NCI-H1048 (cell line): Measurements from ENCODE around the gene VPS36.
A peak's percentile ranks its signal among the peaks of the same experiment; 100 is the strongest.
"Not testable (repeated sequence)": the region's sequence is repeated elsewhere in the genome, so short reads cannot be mapped to it uniquely, and the experiment has no call there.

Experiments used
- DNase-seq: peaks from one replicate; lab custom pipeline; 2025; lab: John Stamatoyannopoulos, UW

The VPS36 gene

GRCh38 chr13:52450012-52450792 is at the start of gene VPS36:
Gene VPS36, minus strand, starts transcription at chr13:52450634. Its CDS starts 40 bp downstream, at chr13:52450594.
- DNase-seq: peak; percentile 63

- DNase-seq: not testable (repeated sequence)
These were observed 47.5 kb upstream of the VPS36 start for GRCh38 chr13:52497979-52498378.

GRCh38 chr13:52494241-52494640 is 43.8 kb upstream of the VPS36 start:
- not testable (repeated sequence) for DNase-seq

- DNase-seq: not testable (repeated sequence)
These were observed 40.6 kb upstream of the VPS36 start for GRCh38 chr13:52491015-52491414.

GRCh38 chr13:52488763-52489162 is 38.3 kb upstream of the VPS36 start:
- DNase-seq: not testable (repeated sequence)

GRCh38 chr13:52487078-52487477 is 36.6 kb upstream of the VPS36 start:
- not testable (repeated sequence) for DNase-seq

GRCh38 chr13:52480677-52481428 is 30.4 kb upstream of the VPS36 start:
- not testable (repeated sequence) for DNase-seq

- not testable (repeated sequence) for DNase-seq
These were observed 18.1 kb upstream of the VPS36 start for GRCh38 chr13:52468487-52468886.

GRCh38 chr13:52463526-52463925 is 13.1 kb upstream of the VPS36 start:
- no peak for DNase-seq

- no peak for DNase-seq
These were observed 10.8 kb upstream of the VPS36 start for GRCh38 chr13:52461265-52461664.

- DNase-seq: no peak
These were observed 9.2 kb upstream of the VPS36 start for GRCh38 chr13:52459668-52460067.

- peak; percentile 17 for DNase-seq
These were observed 5.2 kb upstream of the VPS36 start for GRCh38 chr13:52455677-52456041.

- peak; percentile 68 for DNase-seq
These were observed 4.6 kb upstream of the VPS36 start, which contains the start of gene CKAP2 for GRCh38 chr13:52454820-52455676. Gene CKAP2, plus strand, starts transcription at chr13:52455478. Its CDS starts 79 bp downstream, at chr13:52455557.

GRCh38 chr13:52454459-52454819 is 4.0 kb upstream of the VPS36 start:
- DNase-seq: no peak

GRCh38 chr13:52452470-52452869 is 2.0 kb upstream of the VPS36 start:
- no peak for DNase-seq

GRCh38 chr13:52451135-52451804 is 836 bp upstream of the VPS36 start:
- no peak for DNase-seq

GRCh38 chr13:52450793-52451116 is 321 bp upstream of the VPS36 start:
- DNase-seq: no peak

- DNase-seq: no peak
These were observed 963 bp downstream of the VPS36 start for GRCh38 chr13:52449331-52450011.

GRCh38 chr13:52447815-52448552 is 2.5 kb downstream of the VPS36 start:
- DNase-seq: no peak

- no peak for DNase-seq
These were observed 3.1 kb downstream of the VPS36 start for GRCh38 chr13:52447354-52447753.

- DNase-seq: no peak
These were observed 4.2 kb downstream of the VPS36 start for GRCh38 chr13:52446265-52446664.
